ENCODE measurements around the gene AKAP13.

AKAP13 gene

GRCh38 chr15:85717212-85717611 lies 336.8 kb downstream of the AKAP13 start:
- no peak for DNase-seq

DNA sequence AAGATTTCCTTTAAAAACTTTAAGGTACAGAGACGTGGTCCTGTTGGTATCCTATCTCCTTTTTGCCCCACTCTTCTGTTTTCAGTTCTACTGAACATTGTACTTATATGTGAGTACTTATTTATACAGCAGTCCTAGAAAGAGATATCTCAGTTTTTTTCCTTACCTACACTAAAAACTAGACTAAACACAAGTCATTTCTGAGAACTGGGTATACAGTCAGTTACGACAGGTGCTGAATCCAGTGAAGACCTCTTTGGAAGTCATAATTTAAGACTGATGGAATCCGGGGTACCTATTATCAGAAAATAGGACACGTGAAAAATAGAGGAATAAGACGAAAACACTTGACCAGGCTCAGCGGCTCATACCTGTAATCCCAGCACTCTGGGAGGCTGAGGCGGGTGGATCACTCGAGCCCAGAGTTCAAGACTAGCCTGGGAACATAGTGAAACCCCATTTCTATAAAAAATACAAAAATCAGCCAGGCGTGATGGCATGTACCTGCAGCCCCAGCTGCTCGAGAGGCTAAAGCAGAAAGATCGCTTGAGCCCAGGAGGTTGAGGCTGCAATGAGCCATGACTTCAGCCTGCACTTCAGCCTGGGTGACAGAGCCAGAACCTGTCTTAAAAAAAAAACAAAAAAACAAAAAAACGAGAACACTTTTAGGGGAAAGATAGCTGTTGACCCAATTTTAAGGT lies 338.0 kb downstream of the AKAP13 start:
- DNase-seq: no peak

DNA sequence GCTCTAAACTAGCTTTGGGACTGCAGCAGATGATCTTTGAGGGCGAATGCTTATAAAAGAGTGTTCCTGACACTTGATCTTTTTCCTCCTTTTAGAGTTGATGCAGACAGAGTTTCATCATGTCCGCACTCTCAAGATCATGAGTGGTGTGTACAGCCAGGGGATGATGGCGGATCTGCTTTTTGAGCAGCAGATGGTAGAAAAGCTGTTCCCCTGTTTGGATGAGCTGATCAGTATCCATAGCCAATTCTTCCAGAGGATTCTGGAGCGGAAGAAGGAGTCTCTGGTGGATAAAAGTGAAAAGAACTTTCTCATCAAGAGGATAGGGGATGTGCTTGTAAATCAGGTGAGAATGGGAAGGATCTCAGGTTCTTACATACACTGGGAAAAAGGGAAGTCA lies 338.6 kb downstream of the AKAP13 start:
- DNase-seq: no peak

GRCh38 chr15:85722374-85723152 lies 342.2 kb downstream of the AKAP13 start:
- DNase-seq: no peak

DNA sequence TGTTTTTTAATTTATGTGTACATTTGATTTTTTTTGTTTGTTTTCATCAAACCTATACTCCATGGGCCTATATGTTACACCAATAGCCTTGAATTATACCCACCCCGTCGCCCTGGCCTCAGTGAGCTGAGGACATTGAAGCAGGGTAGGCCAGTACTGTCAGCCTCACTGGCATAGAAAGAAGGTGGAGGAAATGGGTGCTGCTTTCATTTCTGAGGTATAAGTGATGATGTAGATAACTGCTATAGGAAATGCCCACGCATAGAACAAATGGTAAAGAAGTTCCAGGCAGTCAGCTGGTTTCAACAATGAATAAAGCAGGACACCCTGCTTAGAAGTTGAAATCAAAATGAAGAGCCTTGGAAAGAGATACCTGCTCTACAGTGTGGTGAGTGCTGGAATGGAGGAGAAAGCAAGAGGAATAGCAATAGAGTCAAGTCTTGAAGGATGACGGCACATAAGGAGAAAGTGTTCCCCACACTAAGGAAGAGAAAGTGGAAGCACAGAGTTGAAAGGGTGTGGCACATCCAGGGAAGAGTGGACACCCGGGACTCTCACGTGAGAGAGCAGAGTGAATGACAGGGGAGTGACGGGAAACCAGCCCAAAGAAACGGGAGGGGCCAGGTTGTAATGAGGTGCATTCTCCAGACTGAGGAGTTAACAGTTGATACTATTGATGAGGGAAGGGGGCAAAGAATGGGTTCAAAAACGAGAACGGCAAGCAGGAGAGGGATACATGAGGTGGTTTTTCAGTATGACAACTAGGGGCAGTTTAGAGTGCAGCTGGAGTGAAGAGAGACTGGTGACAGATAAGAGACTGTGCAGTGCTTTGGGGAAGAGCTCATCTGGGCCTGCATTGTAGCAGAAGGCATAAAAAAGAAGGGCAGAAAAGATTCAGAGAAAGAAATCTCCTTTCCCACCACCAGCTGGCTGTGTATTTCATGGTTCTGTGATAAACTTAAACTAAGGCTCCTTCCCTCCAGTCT lies 343.9 kb downstream of the AKAP13 start:
- DNase-seq: no peak

DNA sequence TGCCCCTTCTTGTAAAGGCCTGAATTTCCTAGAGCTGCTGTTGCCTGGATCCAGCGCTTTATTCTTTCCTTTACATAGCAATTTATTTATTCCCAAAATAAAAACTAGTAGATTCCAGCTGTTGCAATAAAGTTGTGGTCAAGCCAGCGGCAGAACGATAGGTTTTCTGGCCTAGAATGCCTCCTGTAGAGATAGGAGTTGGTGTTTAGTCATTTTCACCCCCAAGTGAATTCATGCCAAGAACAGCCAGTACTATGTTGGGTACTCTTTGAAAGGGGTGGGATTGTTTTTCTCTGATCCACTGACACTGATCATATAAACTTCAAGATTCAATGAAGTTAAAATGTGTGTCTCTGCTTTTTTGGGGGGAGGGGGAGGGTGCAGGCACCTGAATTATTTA lies 344.6 kb downstream of the AKAP13 start:
- no peak for DNase-seq

DNA sequence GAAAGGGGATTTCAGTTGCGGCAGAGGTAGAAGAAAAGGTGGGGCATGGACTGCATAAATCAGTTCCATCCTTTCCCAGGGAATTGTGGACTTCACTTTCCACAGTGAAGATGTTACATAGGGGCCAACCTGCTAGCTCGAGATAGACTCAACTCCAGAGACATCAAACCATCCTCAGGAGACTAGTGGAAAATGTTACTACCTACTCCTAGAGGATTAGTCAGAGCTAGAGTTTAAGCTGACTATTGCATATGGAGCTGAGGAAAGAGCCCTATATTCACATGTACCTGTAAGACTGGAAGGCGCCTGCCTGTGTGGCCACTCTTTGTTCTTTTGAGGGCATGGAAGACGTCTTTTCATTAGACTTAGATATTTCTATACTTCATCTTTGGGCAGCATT lies 345.2 kb downstream of the AKAP13 start:
- DNase-seq: no peak

DNA sequence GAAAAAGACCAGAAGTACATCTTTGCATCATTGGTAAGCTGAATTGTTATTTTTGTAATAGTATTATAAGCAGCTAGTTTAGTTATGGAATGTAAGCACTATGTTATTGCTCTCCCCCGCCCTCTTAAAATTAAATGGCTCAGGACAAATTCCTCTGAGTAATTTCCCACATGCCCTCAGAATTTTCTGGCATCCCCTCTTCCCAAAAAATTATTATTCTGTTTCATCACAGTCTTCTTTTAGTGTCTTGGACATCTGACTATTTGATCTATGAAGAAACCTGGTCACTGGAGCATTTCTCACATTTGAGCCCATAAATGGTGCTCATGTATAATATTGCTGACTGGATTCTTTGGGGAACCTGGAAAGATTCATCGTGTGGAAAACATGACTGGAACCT lies 346.1 kb downstream of the AKAP13 start:
- no peak for DNase-seq

GRCh38 chr15:85727068-85727467 lies 346.7 kb downstream of the AKAP13 start:
- no peak for DNase-seq

- peak; percentile 50 for DNase-seq
These were observed 349.8 kb downstream of the AKAP13 start for GRCh38 chr15:85730001-85730820.

- no peak for DNase-seq
These were observed 353.0 kb downstream of the AKAP13 start for GRCh38 chr15:85733416-85733815.

DNA sequence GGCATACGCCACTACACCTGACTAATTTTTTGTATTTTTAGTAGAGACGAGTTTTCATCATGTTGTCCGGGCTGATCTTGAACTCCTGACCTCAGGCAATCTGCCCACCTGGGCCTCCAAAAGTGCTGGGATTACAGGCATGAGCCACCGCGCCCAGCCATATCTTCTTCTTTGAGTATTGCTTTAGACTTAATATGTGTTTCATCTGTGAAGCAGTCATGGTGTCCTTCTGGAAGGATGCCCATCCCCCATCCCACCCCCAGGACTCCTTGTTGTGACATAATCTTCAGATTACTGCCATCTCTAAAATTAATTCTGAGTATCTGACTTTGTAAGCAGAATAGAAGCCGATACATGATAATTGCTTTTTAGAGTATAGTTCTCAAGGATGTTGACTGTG lies 356.7 kb downstream of the AKAP13 start:
- no peak for DNase-seq

GRCh38 chr15:85741021-85741421 lies 360.6 kb downstream of the AKAP13 start:
- no peak for DNase-seq

GRCh38 chr15:85741662-85742061 lies 361.3 kb downstream of the AKAP13 start:
- DNase-seq: no peak

- no peak for DNase-seq
These were observed 361.9 kb downstream of the AKAP13 start for GRCh38 chr15:85742186-85742821.

DNA sequence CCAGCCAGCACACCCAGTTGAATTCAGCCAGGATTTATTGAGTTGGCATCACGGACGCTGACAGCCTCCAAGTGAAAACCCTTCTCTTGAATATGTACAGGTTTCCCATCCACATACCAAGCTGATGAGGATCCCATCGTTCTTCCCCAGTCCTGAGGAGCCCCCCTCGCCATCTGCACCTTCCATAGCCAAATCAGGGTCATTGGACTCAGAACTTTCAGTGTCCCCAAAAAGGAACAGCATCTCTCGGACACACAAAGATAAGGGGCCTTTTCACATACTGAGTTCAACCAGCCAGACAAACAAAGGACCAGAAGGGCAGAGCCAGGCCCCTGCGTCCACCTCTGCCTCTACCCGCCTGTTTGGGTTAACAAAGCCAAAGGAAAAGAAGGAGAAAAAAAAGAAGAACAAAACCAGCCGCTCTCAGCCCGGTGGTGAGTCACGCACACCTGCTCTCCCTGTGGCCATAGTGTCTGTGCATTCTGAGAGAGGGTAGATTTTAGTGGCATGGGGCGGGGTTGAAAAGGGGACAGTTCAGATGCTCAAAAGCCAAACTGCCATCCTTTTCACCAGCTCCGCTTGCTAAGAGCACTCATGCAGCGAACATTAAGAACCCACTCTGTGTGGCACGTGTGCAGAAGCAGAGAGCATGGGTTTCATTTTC lies 363.1 kb downstream of the AKAP13 start:
- no peak for DNase-seq

GRCh38 chr15:85744579-85744978 lies 364.2 kb downstream of the AKAP13 start:
- DNase-seq: peak; percentile 29

DNA sequence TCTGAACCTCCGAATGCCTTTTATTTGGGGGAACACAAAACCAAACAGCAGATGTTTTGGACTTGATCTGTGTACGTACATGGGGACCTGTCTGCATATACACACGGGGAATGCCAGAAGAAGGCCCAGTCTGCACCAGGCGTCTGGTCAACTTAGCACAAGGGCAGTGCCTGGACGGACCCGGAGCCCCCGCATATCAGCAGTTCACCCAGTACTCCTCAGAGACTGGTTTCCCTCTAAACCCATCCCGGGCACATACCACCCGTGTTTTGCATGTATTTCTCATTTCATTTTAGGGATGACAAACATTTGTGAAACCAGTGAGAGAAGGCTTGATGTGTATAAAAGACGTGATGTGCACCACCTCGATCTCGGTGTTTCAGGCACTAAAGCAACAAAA lies 364.6 kb downstream of the AKAP13 start:
- DNase-seq: no peak

- DNase-seq: no peak
These were observed 365.2 kb downstream of the AKAP13 start for GRCh38 chr15:85745525-85746150.

DNA sequence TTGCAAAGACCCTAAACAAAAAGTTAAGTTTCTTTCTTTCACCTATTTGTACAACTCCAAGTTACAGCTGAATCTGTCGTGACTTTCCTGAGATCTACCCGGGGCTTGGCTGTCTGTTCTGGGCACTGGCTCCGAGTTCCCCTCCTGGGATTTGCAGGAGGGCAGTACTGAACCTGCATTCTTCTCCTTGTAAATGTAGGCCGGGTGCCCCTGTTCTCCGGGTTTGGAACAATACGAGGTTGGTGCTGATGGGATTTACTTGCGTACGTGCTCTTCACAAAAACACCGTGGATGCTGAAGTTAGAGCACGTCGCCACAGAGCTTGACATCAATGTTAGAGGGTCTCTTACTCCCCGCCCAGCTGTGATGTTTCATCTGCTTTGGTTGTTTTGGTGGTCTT lies 366.2 kb downstream of the AKAP13 start:
- DNase-seq: no peak

DNA sequence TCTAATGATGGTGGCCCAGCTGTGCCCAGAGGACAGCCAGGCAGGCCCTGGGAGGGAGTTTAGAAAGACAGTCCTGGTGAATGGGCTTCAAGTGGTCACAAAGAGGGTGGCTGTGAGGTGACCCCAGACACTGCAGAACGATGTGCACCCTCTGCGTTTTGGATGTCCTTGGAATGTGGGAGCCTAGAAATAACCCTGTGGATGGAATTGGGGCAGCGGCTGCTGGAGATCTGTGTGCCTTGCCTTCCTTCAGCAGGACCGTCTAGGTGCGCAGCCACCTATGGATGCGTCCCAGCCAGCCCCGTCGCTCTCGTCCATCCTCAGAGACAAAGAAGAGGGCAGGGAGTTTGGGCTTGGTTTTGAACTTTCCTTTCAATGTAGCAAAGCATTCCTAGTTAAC lies 367.8 kb downstream of the AKAP13 start:
- DNase-seq: no peak
